ENCODE measurements around the gene MMP23B.

GRCh38 chr1:1620433-1621139 is 11.4 kb upstream of the MMP23B start:
- TF ChIP-seq, protein P1, sequence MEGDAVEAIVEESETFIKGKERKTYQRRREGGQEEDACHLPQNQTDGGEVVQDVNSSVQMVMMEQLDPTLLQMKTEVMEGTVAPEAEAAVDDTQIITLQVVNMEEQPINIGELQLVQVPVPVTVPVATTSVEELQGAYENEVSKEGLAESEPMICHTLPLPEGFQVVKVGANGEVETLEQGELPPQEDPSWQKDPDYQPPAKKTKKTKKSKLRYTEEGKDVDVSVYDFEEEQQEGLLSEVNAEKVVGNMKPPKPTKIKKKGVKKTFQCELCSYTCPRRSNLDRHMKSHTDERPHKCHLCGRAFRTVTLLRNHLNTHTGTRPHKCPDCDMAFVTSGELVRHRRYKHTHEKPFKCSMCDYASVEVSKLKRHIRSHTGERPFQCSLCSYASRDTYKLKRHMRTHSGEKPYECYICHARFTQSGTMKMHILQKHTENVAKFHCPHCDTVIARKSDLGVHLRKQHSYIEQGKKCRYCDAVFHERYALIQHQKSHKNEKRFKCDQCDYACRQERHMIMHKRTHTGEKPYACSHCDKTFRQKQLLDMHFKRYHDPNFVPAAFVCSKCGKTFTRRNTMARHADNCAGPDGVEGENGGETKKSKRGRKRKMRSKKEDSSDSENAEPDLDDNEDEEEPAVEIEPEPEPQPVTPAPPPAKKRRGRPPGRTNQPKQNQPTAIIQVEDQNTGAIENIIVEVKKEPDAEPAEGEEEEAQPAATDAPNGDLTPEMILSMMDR (conservative IDR thresholded peaks at IDR 0.05), result no peak; the same call in 1 of the 2 replicates
- TF ChIP-seq ZFX (IDR thresholded peaks at IDR 0.05), result no peak

Measured in C4-2B (cell line).